Loucy (cell line): ENCODE data around the gene RESF1.

ENCODE experiments used
- EZH2phosphoT487 ChIP-seq: fragments of 200-600 bp; IDR thresholded peaks from 2 replicates; pipeline ENCODE4 v1.6.1; 2018; ENCODE audit warnings: antibody characterized with exemption, mild to moderate bottlenecking, moderate library complexity, borderline replicate concordance
- TF ChIP-seq, protein P1 (sequence below): fragments of 200-600 bp; sonication (generic); conservative IDR thresholded peaks from 2 replicates; pipeline ENCODE4 v1.5.1; 2014; ENCODE audit warnings: mild to moderate bottlenecking, antibody characterized with exemption, low read length

DNA sequence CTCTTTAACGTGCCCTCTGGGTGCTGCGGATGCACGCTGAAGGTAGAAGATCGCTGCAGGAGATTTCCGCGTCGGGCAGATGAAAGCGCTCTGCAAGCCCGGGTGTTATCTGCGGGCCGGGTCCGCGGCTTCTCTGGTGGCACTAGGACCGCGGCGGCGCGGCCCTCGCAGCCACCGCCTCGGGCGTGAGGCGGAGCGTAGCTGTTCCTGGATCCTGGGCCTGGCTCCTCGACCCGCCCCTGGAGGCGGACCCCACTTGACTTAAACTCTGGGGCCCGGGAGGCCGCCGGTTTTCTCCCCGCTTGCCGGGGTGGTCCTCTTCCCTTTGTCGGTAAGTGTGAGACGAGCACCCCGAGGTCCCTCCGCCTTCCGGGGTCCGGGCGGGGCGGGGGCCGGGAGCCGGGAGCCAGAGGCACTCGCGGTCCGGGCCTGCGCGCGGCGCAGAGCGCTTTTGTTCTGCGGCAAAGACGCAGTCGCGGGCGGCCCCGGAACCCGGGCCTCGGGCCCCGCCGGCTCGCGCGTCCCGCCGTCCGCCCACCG lies at the start of gene RESF1:
- TF ChIP-seq, protein P1, sequence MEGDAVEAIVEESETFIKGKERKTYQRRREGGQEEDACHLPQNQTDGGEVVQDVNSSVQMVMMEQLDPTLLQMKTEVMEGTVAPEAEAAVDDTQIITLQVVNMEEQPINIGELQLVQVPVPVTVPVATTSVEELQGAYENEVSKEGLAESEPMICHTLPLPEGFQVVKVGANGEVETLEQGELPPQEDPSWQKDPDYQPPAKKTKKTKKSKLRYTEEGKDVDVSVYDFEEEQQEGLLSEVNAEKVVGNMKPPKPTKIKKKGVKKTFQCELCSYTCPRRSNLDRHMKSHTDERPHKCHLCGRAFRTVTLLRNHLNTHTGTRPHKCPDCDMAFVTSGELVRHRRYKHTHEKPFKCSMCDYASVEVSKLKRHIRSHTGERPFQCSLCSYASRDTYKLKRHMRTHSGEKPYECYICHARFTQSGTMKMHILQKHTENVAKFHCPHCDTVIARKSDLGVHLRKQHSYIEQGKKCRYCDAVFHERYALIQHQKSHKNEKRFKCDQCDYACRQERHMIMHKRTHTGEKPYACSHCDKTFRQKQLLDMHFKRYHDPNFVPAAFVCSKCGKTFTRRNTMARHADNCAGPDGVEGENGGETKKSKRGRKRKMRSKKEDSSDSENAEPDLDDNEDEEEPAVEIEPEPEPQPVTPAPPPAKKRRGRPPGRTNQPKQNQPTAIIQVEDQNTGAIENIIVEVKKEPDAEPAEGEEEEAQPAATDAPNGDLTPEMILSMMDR, result no peak
- no peak for TF ChIP-seq EZH2phosphoT487
